A673 (cell line): Measurements from ENCODE around the gene CCR6.

Source experiments
- CTCF ChIP-seq: fragments of 300-800, 200-600 bp; sonication (generic); conservative IDR thresholded peaks from 2 replicates; pipeline ENCODE4 v1.5.1; 2017; ENCODE audit warnings: low read depth, mild to moderate bottlenecking, antibody characterized with exemption, low read length, moderate library complexity, mixed read lengths
- EZH2 ChIP-seq: fragments of 200-600 bp; sonication (generic); IDR thresholded peaks from 2 replicates; pipeline ENCODE4 v1.6.1; 2017; ENCODE audit warnings: borderline replicate concordance, low read depth, mild to moderate bottlenecking, mixed read lengths, antibody characterized with exemption, low read length; ENCODE audit not compliant: poor library complexity, severe bottlenecking

GRCh38 chr6:167163476-167164011, 40.6 kb downstream of the CCR6 start:
- TF ChIP-seq CTCF, result no peak
- TF ChIP-seq EZH2, result no peak
